B cell (primary cell): ENCODE results near the gene SLC36A1. TPM values are rescaled to one million over a fixed set of nuclear protein-coding genes. Genes with fewer than 3 reads are reported as not detected.

Experiments
- ATAC-seq: fragments of 200-7000 bp; cut with Tn5 transposase; one replicate; pipeline ENCODE4 v1.10.0; 2021; ENCODE audit warnings: low read depth, mild to moderate bottlenecking, moderate number of reproducible peaks, moderate library complexity
- CTCF ChIA-PET: fragments of 350-600 bp; sonication (Branson Sonifier 250); formaldehyde crosslinking; loops from one replicate; lab custom pipeline; 2021; ENCODE audit warnings: antibody characterized with exemption, inconsistent platforms; lab: Charles Lee
- POLR2A ChIA-PET: fragments of 350-600 bp; sonication (Branson Sonifier 250); formaldehyde crosslinking; loops from one replicate; lab custom pipeline; 2021; ENCODE audit warnings: antibody characterized with exemption; lab: Charles Lee
- DNase-seq: peaks from one replicate; pipeline ENCODE4 v3.0.0; 2013
- H2AFZ ChIP-seq: 2 replicates; pipeline ENCODE4 v1.6.1; 2012; ENCODE audit warnings: mild to moderate bottlenecking, low read depth, low read length; ENCODE audit not compliant: insufficient read depth, poor library complexity, severe bottlenecking
- H3K27ac ChIP-seq, 2 donors: 1 replicate in 1 of 2; 2 replicates in 1 of 2; pipeline ENCODE4 v1.5.1; 2012 to 2013; ENCODE audit warnings: low read length in 2 of 2, mild to moderate bottlenecking in 2 of 2, moderate library complexity in 1 of 2
- H3K27me3 ChIP-seq, 4 experiments: fragments of 200-600 bp in 1 of 4; sonication (generic) in 1 of 4; replicated peaks in 1 of 4; 1 replicate in 2 of 4; 2 replicates in 2 of 4; pipeline versions ENCODE4 v1.6.1 to v1.7.0; 2013 to 2016; ENCODE audit warnings: low read length in 3 of 4, mild to moderate bottlenecking in 2 of 4, mixed read lengths in 1 of 4, moderate library complexity in 1 of 4; ENCODE audit not compliant: insufficient read depth in 4 of 4, control insufficient read depth in 3 of 4; ENCODE audit errors: control extremely low read depth in 1 of 4
- H3K36me3 ChIP-seq, 2 experiments: replicated peaks in 1 of 2; 1 replicate in 1 of 2; 2 replicates in 1 of 2; pipeline versions ENCODE4 v1.6.1 to v1.7.1; 2013; ENCODE audit warnings: low read length in 1 of 2; ENCODE audit not compliant: insufficient read depth in 2 of 2, control insufficient read depth in 1 of 2; ENCODE audit errors: control extremely low read depth in 1 of 2, extremely low read depth in 1 of 2
- H3K4me1 ChIP-seq, 2 donors: fragments of 200-600 bp in 1 of 2; sonication (generic) in 1 of 2; 1 replicate in 1 of 2; 2 replicates in 1 of 2; pipeline versions ENCODE4 v1.5.1 to v1.6.1; 2013 to 2017; ENCODE audit warnings: low read length in 2 of 2; ENCODE audit not compliant: control insufficient read depth in 2 of 2, insufficient read depth in 2 of 2
- H3K4me2 ChIP-seq: replicated peaks from 2 replicates; pipeline ENCODE3; 2012; ENCODE audit warnings: mild to moderate bottlenecking, low read depth, low read length; ENCODE audit not compliant: poor library complexity, severe bottlenecking
- H3K4me3 ChIP-seq, 5 experiments: fragments of 200-600 bp in 1 of 5; sonication (generic) in 1 of 5; 1 replicate in 3 of 5; 2 replicates in 2 of 5; pipeline versions ENCODE4 v1.5.1 to v1.7.0; 2011 to 2016; ENCODE audit warnings: low read length in 4 of 5, mild to moderate bottlenecking in 4 of 5, low read depth in 2 of 5, control low read depth in 1 of 5, moderate library complexity in 1 of 5; ENCODE audit not compliant: insufficient read depth in 1 of 5; ENCODE audit errors: control extremely low read depth in 1 of 5, extremely low read depth in 1 of 5
- H3K79me2 ChIP-seq: fragments of 200-600 bp; sonication (generic); one replicate; pipeline ENCODE4 v1.6.0; 2016; ENCODE audit warnings: low read length; ENCODE audit not compliant: control insufficient read depth, insufficient read depth
- H3K9ac ChIP-seq: fragments of 200-600 bp; sonication (generic); 2 replicates; pipeline ENCODE4 v1.6.1; 2017; ENCODE audit warnings: mild to moderate bottlenecking, low read length, moderate library complexity
- H3K9me3 ChIP-seq, 3 donors: one replicate each; pipeline versions ENCODE4 v1.6.1 to v1.7.1; 2013; ENCODE audit warnings: low read length in 2 of 3; ENCODE audit not compliant: control insufficient read depth in 2 of 3, insufficient read depth in 1 of 3; ENCODE audit errors: control extremely low read depth in 1 of 3
- H4K20me1 ChIP-seq: 2 replicates; pipeline ENCODE4 v1.6.0; 2012; ENCODE audit warnings: mild to moderate bottlenecking, low read length; ENCODE audit not compliant: insufficient read depth, control insufficient read depth, poor library complexity, severe bottlenecking
- H3K27ac Mint-ChIP-seq: one replicate; pipeline ENCODE4 v1.8.0; 2021; ENCODE audit warnings: mixed read lengths
- H3K27me3 Mint-ChIP-seq: one replicate; pipeline ENCODE4 v1.8.0; 2021; ENCODE audit warnings: mixed read lengths
- H3K4me1 Mint-ChIP-seq: one replicate; pipeline ENCODE4 v1.8.0; 2021; ENCODE audit warnings: mixed read lengths
- H3K4me3 Mint-ChIP-seq: one replicate; pipeline ENCODE4 v1.8.0; 2021; ENCODE audit warnings: mixed read lengths
- H3K9me3 Mint-ChIP-seq: one replicate; pipeline ENCODE4 v1.8.0; 2022; ENCODE audit warnings: mixed read lengths; ENCODE audit not compliant: insufficient read depth
- CTCF ChIP-seq: fragments of 200-600 bp; IDR thresholded peaks from one replicate; pipeline ENCODE4 v1.8.0; 2022; ENCODE audit warnings: antibody characterized with exemption, mild to moderate bottlenecking
- EZH2 ChIP-seq: IDR thresholded peaks from 2 replicates; pipeline ENCODE4 v1.6.1; 2012; ENCODE audit warnings: borderline replicate concordance, low read depth, mild to moderate bottlenecking, moderate library complexity, low read length; ENCODE audit not compliant: insufficient read depth, poor library complexity, severe bottlenecking
- WGBS: methylation state at CpG from one replicate; pipeline ENCODE4 v1.1.5; 2013; ENCODE audit warnings: missing lambda C conversion rate; ENCODE audit not compliant: insufficient coverage; 5-methylcytosine and 5-hydroxymethylcytosine counted together
- intact Hi-C: fragments of 100-400 bp; cut with micrococcal nuclease; formaldehyde crosslinking; loops from one replicate; pipeline ENCODE4 v1.10.0; 2022
- polyA plus RNA-seq: library from polyadenylated mRNA; depleted of rRNA; stranded (reverse); fragments of >200 nt; gene quantifications from 2 replicates; pipeline ENCODE4 v1.2.3, GENCODE V29; 2012
- total RNA-seq, 2 donors: library from RNA; stranded (reverse); fragments of 120-200 nt in 1 of 2; gene quantifications; 1 replicate in 1 of 2; 2 replicates in 1 of 2; pipeline versions ENCODE4 v1.2.3 to v1.2.4, GENCODE V29; 2013 to 2022

The SLC36A1 gene
- total and polyA plus RNA-seq, 2 donors (not counting 1 experiment from before 2014, with no cell fraction given): 4.0 to 15.1 TPM

DNA sequence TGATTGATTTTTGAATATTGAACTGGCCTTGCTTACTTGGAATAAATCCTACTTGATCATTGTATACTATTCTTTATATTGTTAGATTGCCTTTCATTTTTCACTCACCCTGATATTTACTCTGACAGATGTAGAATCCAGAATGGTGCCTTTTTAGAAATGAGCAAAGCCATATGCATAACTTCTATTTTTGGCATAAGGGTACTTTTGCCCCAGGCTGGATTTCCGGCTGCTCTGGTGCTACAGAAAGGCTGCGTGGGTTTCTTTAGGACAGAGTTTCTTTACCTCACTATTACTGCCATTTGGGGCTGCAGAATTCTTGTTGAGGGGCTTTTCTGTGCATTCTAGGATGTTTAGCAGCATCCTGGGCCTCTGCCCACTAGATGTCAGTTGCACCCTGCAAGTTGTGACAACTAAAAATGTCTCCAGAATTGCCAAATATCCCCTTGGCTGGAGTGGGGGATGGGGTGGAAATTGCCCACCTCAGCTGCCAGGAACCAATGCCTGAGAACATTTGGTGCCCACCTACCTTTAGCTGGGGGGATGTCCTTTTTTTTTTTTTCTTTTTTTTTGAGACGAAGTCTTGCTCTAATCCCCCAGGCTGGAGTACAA lies 50.1 kb downstream of the SLC36A1 start:
- H3K27me3 Mint-ChIP-seq: no peaks in the 10 kb centered on the region
- ATAC-seq: no peak

More for the DNA sequence above, 50.1 kb downstream of the SLC36A1 start:
- H3K9me3 Mint-ChIP-seq: no peaks in the 10 kb centered on the region
- Histone ChIP-seq H2AFZ (no peak overlapping the region), H3K36me3 (peaks cover 0 to 3% of the 10 kb centered on the region in 2 experiments), H3K79me2 (no peaks in the 10 kb centered on the region), H3K4me3 (no peak overlapping the region), H4K20me1 (no peaks in the 10 kb centered on the region), H3K27ac (no peak overlapping the region), H3K27me3 (no peaks in the 10 kb centered on the region), H3K4me2 (no peak overlapping the region), H3K4me1 (peaks cover 0 to 6% of the 10 kb centered on the region in 2 donors), H3K9me3 (no peaks in the 10 kb centered on the region), H3K9ac (no peak overlapping the region)
- CTCF ChIA-PET: no interaction called here
- H3K27ac Mint-ChIP-seq: no peak overlapping the region
- POLR2A ChIA-PET: no interaction called here
- 50% methylated on average over 1 of the region's 3 CpGs for WGBS
- intact Hi-C loops: loop anchor here (5.0 kb wide), 1 partner anchor 320 kb away; no protein-coding TSS in a partner anchor
- TF ChIP-seq CTCF (no peak), EZH2 (no peak)
- no peak overlapping the region for H3K4me3 Mint-ChIP-seq
- peaks cover 4% of the 10 kb centered on the region for H3K4me1 Mint-ChIP-seq
- no peak for DNase-seq
